ENCODE measurements around the gene ORC5.
A peak's percentile ranks its signal among the peaks of the same experiment; 100 is the strongest.
"Not testable (repeated sequence)": the region's sequence is repeated elsewhere in the genome, so short reads cannot be mapped to it uniquely, and the experiment has no call there.

Gene ORC5

DNA sequence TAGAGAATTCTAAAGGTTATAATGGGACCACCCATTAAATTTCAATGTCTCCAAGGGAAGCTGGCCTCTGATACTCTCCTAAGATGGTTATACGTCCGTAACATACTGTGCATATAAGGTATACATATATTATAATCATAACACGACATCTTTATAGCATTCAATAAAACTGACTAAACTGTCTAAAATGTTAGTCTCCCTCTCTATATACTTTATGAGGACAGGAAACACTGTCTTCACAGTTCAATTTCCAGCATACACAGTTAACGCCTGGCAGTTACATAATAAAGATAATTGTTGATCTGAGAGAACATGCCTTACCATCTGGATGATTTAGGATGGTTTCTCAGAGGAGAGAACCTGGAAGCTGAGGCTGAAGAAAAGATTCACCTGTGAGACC, 1.2 kb upstream of the ORC5 start:
- ATAC-seq, result no peak
- H3K9me3 Mint-ChIP-seq, result peaks cover 3% of the 10 kb centered on the region
- no peak overlapping the region for H3K27ac Mint-ChIP-seq
- H3K36me3 Mint-ChIP-seq, result no peaks in the 10 kb centered on the region
- H3K4me1 Mint-ChIP-seq, result peaks cover 22% of the 10 kb centered on the region
- peaks cover 9% of the 10 kb centered on the region for H3K27me3 Mint-ChIP-seq
- H3K4me3 Mint-ChIP-seq, result no peak overlapping the region

DNA sequence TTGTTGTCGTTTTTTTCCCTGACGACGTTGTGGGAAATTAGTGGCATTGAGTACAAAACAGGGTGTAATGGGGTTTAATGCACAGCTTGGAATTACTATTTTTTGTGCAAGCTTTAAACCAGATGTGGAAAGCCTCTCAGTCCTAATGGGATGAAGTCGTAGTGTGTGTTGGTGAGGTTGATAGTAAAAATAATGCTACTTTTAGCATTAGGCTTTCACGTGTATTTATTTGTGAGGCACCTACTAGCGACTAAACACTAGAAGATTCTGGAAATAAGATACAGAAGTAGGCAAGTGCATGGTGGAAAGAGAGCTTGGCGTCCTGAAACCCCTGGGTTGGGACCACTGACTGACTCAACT, 588 bp upstream of the ORC5 start:
- H3K36me3 Mint-ChIP-seq, result peaks cover 6% of the 10 kb centered on the region
- peaks cover 9% of the 10 kb centered on the region for H3K27me3 Mint-ChIP-seq
- peak overlapping the region; percentile 89 for H3K27ac Mint-ChIP-seq
- H3K4me3 Mint-ChIP-seq, result peak overlapping the region; percentile 86
- H3K4me1 Mint-ChIP-seq, result peaks cover 22% of the 10 kb centered on the region
- H3K9me3 Mint-ChIP-seq, result peaks cover 3% of the 10 kb centered on the region
- no peak for ATAC-seq

DNA sequence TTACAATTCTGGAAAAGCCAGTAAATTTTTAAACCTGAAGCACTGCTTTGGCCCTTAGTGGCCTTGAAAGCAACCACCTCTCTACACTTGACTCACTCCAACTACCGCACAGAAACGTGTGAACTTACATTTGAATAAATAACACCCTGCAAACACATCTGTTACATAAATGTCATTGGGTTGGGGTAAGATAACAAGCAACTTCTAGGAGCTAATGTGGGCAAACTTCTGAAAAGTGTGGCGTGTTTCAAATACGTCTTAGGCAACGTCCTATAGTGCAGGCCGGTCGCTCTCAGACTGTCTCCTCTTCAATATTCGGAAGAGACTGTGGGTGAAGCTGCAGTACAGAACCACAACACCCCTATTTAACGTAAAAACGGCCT, 474 bp downstream of the ORC5 start:
- peaks cover 3% of the 10 kb centered on the region for H3K9me3 Mint-ChIP-seq
- H3K4me1 Mint-ChIP-seq, result peaks cover 22% of the 10 kb centered on the region
- peaks cover 9% of the 10 kb centered on the region for H3K27me3 Mint-ChIP-seq
- peak; percentile 67 for ATAC-seq
- peak overlapping the region; percentile 86 for H3K4me3 Mint-ChIP-seq
- H3K36me3 Mint-ChIP-seq, result peaks cover 15% of the 10 kb centered on the region
- peak overlapping the region; percentile 89 for H3K27ac Mint-ChIP-seq

- peaks cover 22% of the 10 kb centered on the region for H3K4me1 Mint-ChIP-seq
- ATAC-seq, result no peak
- H3K4me3 Mint-ChIP-seq, result peak overlapping the region; percentile 86
- peaks cover 20% of the 10 kb centered on the region for H3K36me3 Mint-ChIP-seq
- peaks cover 9% of the 10 kb centered on the region for H3K27me3 Mint-ChIP-seq
- peak overlapping the region; percentile 89 for H3K27ac Mint-ChIP-seq
- peaks cover 3% of the 10 kb centered on the region for H3K9me3 Mint-ChIP-seq
Observed at GRCh38 chr7:104206841-104207240, 972 bp downstream of the ORC5 start.

DNA sequence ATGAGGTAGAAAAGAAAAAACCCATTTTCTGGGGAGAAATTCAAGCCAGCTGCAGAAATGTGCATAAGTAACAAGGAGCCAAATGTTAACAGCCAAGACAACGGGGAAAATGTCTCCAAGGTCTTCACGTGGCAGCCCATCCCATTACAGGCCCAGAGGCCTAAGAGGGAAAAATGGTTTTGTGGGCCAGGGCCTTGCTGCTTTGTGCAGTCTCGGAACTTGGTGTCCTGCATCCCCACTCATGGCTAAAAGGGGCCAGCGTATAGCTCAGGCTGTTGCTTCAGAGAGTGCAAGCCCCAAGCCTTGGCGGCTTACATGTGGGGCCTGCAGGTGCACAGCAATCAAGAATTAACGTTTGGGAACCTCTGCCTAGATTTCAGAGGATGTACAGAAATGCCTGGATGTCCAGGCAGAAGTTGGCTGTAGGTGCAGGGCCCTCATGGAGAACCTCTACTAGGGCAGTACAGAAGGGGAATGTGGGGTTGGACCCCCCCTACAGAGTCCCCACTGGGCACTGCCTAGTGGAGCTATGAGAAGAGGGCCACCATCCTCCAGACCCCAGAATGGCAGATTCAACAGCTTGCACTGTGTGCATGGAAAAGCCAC, 9.0 kb downstream of the ORC5 start:
- ATAC-seq, result no peak
- H3K4me1 Mint-ChIP-seq, result no peaks in the 10 kb centered on the region
- peaks cover 82% of the 10 kb centered on the region for H3K36me3 Mint-ChIP-seq
- no peak overlapping the region for H3K27ac Mint-ChIP-seq
- no peak overlapping the region for H3K4me3 Mint-ChIP-seq
- H3K9me3 Mint-ChIP-seq, result peaks cover 4% of the 10 kb centered on the region
- H3K27me3 Mint-ChIP-seq, result no peaks in the 10 kb centered on the region

DNA sequence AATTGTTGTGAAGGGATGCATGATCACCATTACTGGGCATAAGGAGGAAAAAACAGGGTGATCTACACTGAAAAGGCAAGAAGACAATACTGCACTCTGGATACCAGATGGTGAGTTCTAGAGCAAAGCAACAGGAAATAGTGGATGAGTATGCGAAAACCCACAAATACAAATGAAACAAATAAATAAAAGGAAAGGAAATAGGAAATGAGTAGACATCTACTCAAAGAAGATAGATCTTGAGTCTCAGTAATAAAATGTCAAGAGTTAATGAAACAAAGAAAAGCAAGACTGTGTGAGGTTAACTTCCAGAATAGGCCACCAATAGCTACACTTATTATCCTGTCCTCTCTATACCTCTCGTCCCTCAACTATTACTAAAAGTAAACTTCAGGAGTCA, 11.7 kb downstream of the ORC5 start:
- Mint-ChIP-seq H3K4me3 (no peak overlapping the region), H3K27ac (no peak overlapping the region), H3K4me1 (no peaks in the 10 kb centered on the region), H3K36me3 (peaks cover 88% of the 10 kb centered on the region), H3K9me3 (peaks cover 4% of the 10 kb centered on the region), H3K27me3 (no peaks in the 10 kb centered on the region)
- ATAC-seq, result no peak

GRCh38 chr7:104192434-104192833, 15.4 kb downstream of the ORC5 start:
- Mint-ChIP-seq H3K4me1 (no peaks in the 10 kb centered on the region), H3K36me3 (peaks cover 87% of the 10 kb centered on the region), H3K9me3 (no peaks in the 10 kb centered on the region), H3K4me3 (no peak overlapping the region), H3K27me3 (no peaks in the 10 kb centered on the region), H3K27ac (no peak overlapping the region)
- no peak for ATAC-seq

- H3K4me1 Mint-ChIP-seq, result no peaks in the 10 kb centered on the region
- ATAC-seq, result no peak
- no peak overlapping the region for H3K4me3 Mint-ChIP-seq
- H3K27me3 Mint-ChIP-seq, result no peaks in the 10 kb centered on the region
- H3K9me3 Mint-ChIP-seq, result no peaks in the 10 kb centered on the region
- peaks cover 70% of the 10 kb centered on the region for H3K36me3 Mint-ChIP-seq
- no peak overlapping the region for H3K27ac Mint-ChIP-seq
Observed at GRCh38 chr7:104185346-104185745, 22.5 kb downstream of the ORC5 start.

DNA sequence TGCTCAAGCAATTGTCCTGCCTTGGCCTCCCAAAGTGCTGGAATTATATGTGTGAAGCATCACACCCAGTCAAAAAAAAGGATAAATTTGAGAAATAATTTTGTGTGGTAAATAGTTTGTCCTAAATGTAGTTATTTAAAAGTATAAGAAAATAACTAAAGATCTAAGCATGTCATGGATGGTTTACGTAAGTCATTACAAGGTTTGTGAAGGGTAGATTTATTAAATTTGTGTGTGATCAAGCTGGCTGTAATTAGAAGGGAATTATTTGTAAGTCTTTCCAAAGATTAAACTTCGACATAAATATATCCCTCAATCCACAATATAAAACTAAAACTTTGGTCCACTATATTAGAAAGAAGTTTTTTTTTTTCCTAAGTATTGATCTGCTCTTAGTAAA, 28.6 kb downstream of the ORC5 start:
- Mint-ChIP-seq H3K27me3 (no peaks in the 10 kb centered on the region), H3K9me3 (peaks cover 4% of the 10 kb centered on the region), H3K4me1 (no peaks in the 10 kb centered on the region), H3K27ac (no peak overlapping the region), H3K36me3 (peaks cover 61% of the 10 kb centered on the region), H3K4me3 (no peak overlapping the region)
- no peak for ATAC-seq

DNA sequence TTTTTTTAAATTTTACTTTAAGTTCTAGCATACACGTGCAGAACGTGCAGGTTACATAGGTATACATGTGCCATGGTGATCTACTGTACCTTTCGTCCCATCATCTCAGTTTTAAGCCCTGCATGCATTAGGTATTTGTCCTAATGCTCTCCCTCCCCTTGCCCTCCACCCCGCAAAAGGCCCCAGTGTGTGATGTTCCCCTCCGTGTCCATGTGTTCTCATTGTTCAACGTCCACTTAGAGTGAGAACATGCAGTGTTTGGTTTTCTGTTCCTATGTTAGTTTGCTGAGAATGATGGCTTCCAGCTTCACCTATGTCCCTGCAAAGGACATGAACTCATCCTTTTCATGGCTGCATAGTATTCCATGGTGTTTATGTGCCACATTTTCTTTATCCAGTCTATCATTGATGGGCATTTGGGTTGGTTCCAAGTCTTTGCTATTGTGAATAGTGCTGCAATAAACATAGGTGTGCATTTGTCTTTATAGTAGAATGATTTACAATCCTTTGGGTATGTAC, 30.2 kb downstream of the ORC5 start:
- H3K36me3 Mint-ChIP-seq, result peaks cover 50% of the 10 kb centered on the region
- H3K4me1 Mint-ChIP-seq, H3K4me3 Mint-ChIP-seq, H3K9me3 Mint-ChIP-seq, ATAC-seq, H3K27ac Mint-ChIP-seq, H3K27me3 Mint-ChIP-seq: not testable (repeated sequence)

DNA sequence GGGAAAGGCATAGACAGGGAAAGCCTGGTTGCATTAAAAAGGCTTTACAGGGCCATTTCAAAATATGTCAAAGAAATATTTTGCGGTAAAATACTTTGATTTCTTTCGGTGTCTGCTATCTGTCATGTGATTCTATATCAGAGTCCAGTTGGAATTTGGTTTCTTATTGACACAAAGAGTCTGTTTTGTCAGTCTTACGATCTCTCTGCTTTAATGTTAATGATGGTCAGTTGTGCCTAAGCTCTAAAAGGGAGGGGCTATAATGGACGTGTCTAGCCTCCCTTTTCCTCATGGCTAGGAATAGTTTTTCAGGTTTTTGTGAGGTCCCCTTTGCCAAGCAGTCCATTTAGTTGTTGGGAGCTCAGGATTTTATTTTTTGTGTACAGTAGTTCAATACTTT, 31.5 kb downstream of the ORC5 start:
- ATAC-seq, result no peak
- Mint-ChIP-seq H3K27me3 (no peaks in the 10 kb centered on the region), H3K36me3 (peaks cover 51% of the 10 kb centered on the region), H3K4me3 (no peak overlapping the region), H3K27ac (no peak overlapping the region), H3K4me1 (no peaks in the 10 kb centered on the region), H3K9me3 (peaks cover 4% of the 10 kb centered on the region)

DNA sequence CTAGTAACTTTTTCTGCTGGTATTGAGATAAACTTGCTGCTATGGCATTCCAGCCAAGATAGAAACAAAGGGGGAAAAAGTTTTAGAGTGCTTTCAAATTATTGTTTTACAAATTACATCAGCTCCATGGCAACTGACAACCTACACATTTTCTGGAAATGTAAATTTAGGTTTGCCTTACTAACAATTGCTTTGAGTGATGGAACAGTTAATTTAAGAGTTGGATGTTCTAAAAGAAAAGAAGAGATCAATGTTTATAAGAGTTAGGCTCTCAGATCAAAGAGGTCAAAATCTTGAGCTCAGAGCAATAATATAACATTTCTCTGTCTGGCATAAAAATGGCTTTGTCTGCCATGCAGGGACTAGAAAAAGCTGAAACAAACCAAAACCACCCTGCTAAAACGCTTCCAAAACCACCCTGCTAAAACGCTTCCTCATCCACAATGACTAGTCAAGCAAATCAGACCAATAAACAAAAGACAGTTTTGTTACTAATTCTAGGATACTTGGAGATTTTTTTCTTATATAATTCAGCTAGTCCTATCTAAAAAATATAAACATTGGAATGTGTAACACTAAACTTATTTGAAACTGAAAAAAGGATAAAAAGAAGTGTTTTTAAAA, 32.3 kb downstream of the ORC5 start:
- no peak for ATAC-seq
- H3K9me3 Mint-ChIP-seq, result peaks cover 4% of the 10 kb centered on the region
- no peak overlapping the region for H3K4me3 Mint-ChIP-seq
- no peaks in the 10 kb centered on the region for H3K4me1 Mint-ChIP-seq
- H3K27me3 Mint-ChIP-seq, result no peaks in the 10 kb centered on the region
- peaks cover 53% of the 10 kb centered on the region for H3K36me3 Mint-ChIP-seq
- no peak overlapping the region for H3K27ac Mint-ChIP-seq

- Mint-ChIP-seq H3K36me3 (peaks cover 53% of the 10 kb centered on the region), H3K9me3 (peaks cover 3% of the 10 kb centered on the region), H3K4me3 (no peak overlapping the region), H3K27ac (no peak overlapping the region), H3K27me3 (no peaks in the 10 kb centered on the region), H3K4me1 (no peaks in the 10 kb centered on the region)
- ATAC-seq, result no peak
Observed at GRCh38 chr7:104174798-104175197, 33.0 kb downstream of the ORC5 start.

DNA sequence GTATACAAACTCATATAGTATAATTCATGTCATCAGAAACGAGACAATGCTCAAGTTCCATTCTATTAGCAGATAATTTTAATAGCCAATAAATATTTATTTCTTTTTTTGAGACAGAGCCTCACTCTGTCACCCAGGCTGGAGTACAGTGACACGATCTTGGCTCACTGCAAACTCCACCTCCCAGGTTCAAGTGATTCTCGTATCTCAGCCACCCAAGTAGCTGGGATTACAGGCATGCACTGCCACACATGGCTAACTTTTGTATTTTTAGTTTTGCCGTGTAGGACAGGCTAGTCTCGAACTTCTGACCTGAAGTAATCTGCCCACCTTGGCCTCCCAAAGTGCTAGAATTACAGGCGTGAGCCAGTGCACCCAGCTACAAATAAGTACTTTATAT, 45.7 kb downstream of the ORC5 start:
- Mint-ChIP-seq H3K4me1 (no peaks in the 10 kb centered on the region), H3K36me3 (peaks cover 41% of the 10 kb centered on the region), H3K9me3 (no peaks in the 10 kb centered on the region), H3K27me3 (no peaks in the 10 kb centered on the region), H3K4me3 (no peak overlapping the region), H3K27ac (no peak overlapping the region)
- ATAC-seq, result no peak

- Mint-ChIP-seq H3K36me3 (peaks cover 41% of the 10 kb centered on the region), H3K27me3 (no peaks in the 10 kb centered on the region), H3K9me3 (no peaks in the 10 kb centered on the region), H3K4me3 (no peak overlapping the region), H3K4me1 (no peaks in the 10 kb centered on the region), H3K27ac (no peak overlapping the region)
- no peak for ATAC-seq
Observed at GRCh38 chr7:104161244-104161643, 46.6 kb downstream of the ORC5 start.

GRCh38 chr7:104160375-104160774, 47.4 kb downstream of the ORC5 start:
- ATAC-seq, result no peak
- no peaks in the 10 kb centered on the region for H3K4me1 Mint-ChIP-seq
- H3K4me3 Mint-ChIP-seq, result no peak overlapping the region
- no peaks in the 10 kb centered on the region for H3K9me3 Mint-ChIP-seq
- H3K36me3 Mint-ChIP-seq, result peaks cover 41% of the 10 kb centered on the region
- H3K27me3 Mint-ChIP-seq, result no peaks in the 10 kb centered on the region
- no peak overlapping the region for H3K27ac Mint-ChIP-seq

Measured in stimulated activated memory B cell treated with anti-CD40 and anti-IgM and Interleukin-4, amounts not matched to agents 10 μg/mL and 1 μg/mL and 100 μg/mL, for 72 hours (primary cell).